ENCODE data around the gene RNF220. TPM values are rescaled to one million over a fixed set of nuclear protein-coding genes. Genes with fewer than 3 reads are reported as not detected.

The RNF220 gene
- total RNA-seq, 4 donors from 2014 or later: 54.2 to 94.0 (median 88.8) TPM

DNA sequence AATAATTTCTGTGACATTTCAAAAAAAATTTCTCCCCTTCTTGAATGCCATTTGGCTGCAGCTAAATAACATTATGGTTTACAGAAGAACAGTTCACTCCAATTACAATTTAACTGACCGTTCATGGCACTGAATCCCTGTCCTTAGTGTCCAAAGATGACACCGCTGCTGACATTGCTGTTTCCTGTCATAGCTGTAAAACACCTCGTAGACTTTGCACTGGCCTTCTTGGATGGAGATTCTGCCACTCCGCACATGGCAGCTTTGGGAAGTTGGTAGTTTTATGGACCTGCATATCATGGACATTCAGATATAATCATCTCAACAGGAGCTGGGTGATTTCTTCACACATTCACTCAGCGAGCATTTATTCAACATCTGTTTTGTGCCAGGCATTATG, 274.4 kb downstream of the RNF220 start:
- no peak for DNase-seq (ENCODE audit: low spot score)
- ATAC-seq (ENCODE audit: low FRiP score): no peak
- TF ChIP-seq, protein P1, sequence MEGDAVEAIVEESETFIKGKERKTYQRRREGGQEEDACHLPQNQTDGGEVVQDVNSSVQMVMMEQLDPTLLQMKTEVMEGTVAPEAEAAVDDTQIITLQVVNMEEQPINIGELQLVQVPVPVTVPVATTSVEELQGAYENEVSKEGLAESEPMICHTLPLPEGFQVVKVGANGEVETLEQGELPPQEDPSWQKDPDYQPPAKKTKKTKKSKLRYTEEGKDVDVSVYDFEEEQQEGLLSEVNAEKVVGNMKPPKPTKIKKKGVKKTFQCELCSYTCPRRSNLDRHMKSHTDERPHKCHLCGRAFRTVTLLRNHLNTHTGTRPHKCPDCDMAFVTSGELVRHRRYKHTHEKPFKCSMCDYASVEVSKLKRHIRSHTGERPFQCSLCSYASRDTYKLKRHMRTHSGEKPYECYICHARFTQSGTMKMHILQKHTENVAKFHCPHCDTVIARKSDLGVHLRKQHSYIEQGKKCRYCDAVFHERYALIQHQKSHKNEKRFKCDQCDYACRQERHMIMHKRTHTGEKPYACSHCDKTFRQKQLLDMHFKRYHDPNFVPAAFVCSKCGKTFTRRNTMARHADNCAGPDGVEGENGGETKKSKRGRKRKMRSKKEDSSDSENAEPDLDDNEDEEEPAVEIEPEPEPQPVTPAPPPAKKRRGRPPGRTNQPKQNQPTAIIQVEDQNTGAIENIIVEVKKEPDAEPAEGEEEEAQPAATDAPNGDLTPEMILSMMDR (IDR thresholded peaks at IDR 0.05): no peak

DNA sequence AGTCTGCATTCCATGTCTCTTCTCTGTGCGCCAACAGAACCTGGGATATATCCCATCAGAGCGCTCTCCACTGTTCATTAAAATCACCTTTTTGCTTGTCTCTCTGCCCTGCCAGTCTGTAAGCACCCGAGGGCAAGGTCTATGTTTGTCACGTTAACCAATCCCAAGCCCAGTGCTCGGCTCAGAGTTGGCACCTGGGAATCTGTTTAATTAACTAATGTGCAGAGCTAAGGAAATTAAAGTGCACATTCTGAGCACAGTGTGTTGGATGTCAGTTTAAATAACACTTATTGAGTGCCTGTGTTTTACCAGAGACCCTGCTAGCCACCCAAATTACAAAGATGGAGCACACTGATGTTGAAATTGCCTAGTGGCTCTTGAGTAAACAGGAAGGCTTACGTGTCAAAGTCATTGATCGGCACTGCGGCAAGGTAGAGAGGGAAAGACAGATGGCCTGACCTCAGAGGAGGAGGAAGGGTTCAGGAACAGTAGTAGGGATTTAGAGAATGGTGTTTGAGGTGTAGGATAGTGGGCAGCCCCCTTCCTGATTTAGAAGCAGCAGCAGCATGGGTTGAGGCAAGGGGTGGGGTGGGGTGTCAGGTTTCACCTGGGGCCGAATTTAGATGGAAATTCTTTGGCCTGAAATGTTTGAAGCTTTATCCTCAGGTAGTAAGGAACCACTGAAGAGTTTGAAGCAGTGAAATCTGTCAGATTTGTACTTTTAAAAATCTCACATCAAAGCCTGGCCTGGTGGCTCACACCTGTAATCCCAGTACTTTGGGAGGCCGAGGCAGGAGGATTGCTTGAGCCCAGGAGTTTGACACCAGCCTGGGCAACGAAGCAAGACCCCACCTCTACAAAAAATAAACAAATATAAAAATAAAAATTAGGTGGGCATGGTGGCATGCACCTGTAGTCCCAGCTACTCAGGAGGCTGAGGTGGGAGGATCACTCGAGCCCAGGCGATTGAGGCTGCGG, 277.1 kb downstream of the RNF220 start:
- ATAC-seq (ENCODE audit: low FRiP score): no peak
- DNase-seq (ENCODE audit: low spot score): no peak
- TF ChIP-seq, protein P1 (IDR thresholded peaks at IDR 0.05): no peak

DNA sequence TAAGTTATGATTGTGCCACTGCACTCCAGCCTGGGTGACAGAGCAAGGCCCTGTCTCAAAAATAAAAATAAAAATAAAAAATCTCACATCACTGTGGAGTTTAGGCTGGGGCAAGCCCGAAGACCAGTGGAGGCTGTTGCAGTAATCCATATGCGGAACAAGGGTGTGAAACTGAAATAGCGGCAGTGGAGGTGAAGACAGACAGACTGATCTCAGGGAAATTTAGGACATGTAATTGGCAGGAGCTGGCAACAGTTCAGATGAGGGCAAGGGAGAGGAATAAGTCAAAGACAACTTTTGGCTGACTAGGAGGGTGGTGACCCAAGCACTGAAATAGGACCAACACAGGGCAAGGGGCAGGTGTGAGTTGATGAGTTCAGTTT, 277.8 kb downstream of the RNF220 start:
- TF ChIP-seq, protein P1 (IDR thresholded peaks at IDR 0.05): no peak
- ATAC-seq (ENCODE audit: low FRiP score) (no peak), DNase-seq (ENCODE audit: low spot score) (no peak)

DNA sequence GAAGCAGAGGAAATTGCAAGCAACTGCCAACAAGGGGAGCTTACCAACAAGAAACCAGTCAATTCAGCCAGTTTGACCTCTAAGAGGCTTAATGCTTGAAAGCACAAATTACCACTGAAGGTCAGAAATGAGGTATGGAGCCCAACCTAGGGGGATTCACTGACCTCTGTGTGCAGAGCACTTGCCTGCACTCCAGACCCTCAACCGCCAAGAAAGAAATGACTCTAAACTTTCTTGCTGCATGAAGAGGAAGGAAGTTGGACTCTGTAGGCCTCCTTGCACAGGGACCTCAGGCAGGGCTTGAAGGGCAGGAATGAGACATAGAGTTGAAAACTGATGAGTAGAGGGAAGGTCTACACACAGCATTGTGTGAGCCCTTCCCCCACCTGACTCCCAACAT, 279.5 kb downstream of the RNF220 start:
- no peak for ATAC-seq (ENCODE audit: low FRiP score)
- TF ChIP-seq, protein P1 (IDR thresholded peaks at IDR 0.05): no peak
- no peak for DNase-seq (ENCODE audit: low spot score)

DNA sequence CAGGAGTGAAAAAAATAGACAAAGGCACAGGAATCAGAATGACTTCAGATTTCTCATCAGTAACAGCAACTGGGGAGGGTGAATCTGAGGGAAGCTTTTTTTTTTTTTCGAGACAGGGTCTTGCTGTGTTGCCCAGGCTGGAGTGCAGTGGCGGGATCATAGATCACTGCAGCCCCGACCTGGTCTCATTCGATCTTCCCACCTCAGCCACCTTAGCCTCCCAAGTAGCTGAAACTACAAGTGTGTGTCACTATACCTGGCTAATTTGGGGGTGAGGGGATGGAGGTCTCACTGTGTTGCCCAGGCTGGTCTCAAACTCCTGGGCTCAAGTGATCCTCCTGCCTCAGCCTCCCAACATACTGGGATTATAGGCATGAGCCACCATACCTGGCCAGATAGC, 280.2 kb downstream of the RNF220 start:
- no peak for ATAC-seq (ENCODE audit: low FRiP score)
- TF ChIP-seq, protein P1 (IDR thresholded peaks at IDR 0.05): no peak
- no peak for DNase-seq (ENCODE audit: low spot score)

DNA sequence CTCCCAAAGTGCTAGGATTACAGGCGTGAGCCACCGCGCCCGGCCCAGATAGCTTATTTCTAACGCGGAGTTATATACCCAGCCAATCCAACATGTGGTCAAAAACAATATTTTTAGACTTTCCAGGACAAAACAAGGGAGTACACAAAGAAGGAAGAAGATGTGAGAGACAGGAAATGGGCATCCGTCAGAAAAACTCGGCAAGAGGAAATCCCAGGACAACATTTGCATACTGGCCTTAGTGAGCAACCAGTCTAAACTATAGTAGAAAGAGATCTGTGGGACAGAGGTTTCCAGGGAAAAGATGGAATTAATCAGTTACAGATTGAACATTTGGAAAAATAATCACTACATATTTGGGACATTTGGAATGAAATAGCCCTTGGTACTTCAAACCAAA, 280.8 kb downstream of the RNF220 start:
- DNase-seq (ENCODE audit: low spot score): no peak
- TF ChIP-seq, protein P1 (IDR thresholded peaks at IDR 0.05): no peak
- no peak for ATAC-seq (ENCODE audit: low FRiP score)

All from omental fat pad (tissue), 4 donors.